IPS-11a (cell line): ENCODE data around the gene ADD2.
"Not testable (repeated sequence)": the region's sequence is repeated elsewhere in the genome, so short reads cannot be mapped to it uniquely, and the experiment has no call there.

Source experiments
- H3K4me3 ChIP-seq: one replicate; pipeline ENCODE4 v1.5.1; 2013; ENCODE audit warnings: low read depth, low read length, control low read depth

Gene ADD2

GRCh38 chr2:70678576-70679143, 89.3 kb downstream of the ADD2 start:
- H3K4me3 ChIP-seq: no peak overlapping the region

DNA sequence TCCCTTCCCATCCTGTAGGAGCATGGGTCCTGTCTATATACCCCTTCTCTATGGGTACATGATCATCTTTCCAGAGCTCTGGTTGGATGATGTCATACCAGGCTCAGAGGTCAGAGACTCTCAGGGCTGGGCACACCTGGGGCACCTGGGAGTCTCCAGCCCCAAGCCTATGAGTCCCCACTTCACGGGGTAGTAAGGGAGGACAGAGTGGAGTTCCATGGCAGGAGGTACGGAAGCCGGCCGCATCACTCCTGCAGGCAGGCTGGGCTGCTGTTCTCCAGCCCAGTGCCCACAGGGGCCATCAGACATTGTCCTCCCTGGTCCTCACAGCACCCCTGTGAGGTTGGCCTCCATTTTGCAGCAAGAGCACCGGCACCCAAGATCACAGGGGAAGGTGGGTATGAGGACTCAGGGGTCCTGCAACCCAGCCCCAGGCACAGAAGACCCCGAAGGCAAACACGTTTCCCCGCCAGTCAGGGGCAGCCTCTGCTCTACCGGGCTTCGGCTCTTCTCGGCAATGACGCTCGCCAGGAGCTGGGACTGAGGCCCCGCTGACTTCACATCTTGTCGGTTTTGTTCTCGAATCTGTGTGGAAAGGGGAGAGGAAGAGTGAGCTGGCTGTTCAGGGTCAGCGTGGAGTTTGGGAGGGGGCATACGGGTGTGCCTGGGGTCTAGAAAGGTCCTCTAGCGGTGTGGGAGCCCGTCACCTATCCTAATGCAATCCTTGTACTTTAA, 91.5 kb downstream of the ADD2 start:
- H3K4me3 ChIP-seq: no peak overlapping the region

DNA sequence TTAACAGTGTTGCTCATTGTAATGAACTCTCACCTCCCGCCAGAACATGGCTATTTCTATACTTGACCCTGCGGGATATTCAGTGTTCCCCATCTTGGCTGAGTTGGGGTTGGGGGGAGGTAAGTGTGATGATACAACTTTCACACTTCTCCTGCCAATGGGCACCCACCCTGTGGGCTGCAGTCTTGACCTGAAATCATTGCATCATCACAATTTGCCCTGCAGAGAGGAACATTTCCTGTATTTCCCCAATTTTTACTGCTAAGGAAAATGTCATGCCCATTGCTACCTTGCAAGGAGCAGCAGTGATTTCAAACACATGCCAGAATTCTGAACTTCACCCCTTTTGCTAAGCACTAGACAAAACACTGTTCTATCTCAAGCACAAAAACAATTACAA, 92.1 kb downstream of the ADD2 start:
- no peak overlapping the region for H3K4me3 ChIP-seq

DNA sequence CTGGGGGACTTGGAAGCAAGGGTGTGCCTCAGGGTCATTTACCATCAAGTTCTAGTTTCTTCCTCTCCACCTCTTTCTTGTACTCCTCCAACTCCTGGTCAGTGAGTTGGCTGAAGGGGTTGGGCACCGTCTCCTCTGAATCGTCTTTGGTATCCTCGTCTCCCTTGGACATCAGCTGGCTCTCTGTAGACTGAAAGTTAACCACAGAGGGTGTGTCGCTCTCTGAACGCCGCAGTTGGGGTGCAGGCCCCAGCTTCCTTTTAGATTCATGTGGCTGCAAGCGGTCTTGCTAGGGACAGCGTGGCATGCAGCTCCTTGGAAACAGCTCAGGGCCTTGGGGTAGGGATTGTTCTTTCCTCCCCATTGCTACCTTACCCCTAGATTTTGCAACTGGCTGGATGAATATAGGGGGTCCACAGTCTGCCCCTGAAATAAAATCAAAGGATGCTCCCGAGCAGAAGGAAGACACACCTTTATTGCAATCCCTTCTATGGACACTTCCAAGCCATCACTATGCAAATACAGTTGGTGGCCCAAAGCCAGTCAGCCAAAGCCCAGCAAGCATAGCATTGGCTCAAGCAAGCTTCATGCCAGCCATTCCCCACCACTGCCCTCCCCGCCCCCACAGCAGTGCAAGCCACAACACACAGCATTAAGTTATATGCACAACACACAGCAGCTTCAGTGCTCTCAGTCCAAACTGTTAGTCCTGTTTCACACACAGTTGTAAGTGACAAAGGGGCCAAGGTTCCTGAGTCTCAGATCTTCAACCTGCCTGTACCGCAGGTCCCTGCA, 93.2 kb downstream of the ADD2 start:
- H3K4me3 ChIP-seq: no peak overlapping the region

DNA sequence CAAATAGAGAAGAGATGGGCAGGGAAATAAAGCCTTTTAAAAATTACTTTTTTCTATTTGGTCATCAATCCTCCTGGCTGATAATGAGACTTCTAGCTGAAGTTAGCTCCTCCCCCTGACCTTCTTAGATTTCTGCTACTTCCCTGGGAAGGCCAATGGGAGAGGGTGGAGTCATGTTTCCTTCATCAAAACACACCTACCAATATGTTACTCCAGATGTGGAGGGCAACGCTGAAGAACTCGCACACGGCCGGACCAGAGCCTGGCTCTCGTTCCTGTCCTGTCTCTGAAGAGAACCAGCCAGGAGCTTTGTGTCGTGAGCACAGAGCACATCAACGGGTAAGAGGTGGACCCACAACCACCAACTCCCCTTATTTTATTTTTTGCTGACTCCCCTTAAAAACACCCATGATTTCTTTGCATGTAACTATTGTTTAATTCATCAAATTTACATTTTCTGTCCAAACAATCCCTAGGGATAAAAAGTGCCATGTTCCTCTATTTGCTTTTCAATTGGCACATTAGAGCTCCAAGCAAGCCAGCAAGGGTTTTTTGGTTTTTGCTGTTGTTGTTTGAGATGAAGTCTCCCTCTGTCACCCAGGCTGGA, 94.9 kb downstream of the ADD2 start:
- H3K4me3 ChIP-seq: no peak overlapping the region

GRCh38 chr2:70671092-70671675, 96.8 kb downstream of the ADD2 start:
- H3K4me3 ChIP-seq: no peak overlapping the region

- no peak overlapping the region for H3K4me3 ChIP-seq
Observed at GRCh38 chr2:70670626-70671025, 97.4 kb downstream of the ADD2 start.

GRCh38 chr2:70670202-70670601, 97.8 kb downstream of the ADD2 start:
- H3K4me3 ChIP-seq: no peak overlapping the region

DNA sequence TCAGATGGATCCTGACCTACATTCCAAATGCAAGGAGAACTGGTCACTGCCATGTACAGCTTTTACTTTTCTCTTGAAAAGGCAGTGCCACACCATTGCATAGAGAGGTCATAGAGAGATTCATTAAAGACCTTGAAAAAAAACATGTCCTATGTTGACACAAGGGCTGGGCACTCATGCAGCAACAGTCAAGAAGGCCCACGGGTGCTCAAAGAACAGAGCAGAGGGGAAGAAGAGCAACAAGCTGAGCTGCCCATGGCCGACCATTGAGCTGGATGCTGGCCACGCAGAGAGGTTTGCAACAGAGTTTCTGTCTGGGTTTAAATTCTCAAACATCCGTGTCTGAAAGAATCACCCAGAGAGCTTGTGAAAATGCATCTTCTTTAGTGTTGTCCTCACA, 99.1 kb downstream of the ADD2 start:
- H3K4me3 ChIP-seq: no peak overlapping the region

DNA sequence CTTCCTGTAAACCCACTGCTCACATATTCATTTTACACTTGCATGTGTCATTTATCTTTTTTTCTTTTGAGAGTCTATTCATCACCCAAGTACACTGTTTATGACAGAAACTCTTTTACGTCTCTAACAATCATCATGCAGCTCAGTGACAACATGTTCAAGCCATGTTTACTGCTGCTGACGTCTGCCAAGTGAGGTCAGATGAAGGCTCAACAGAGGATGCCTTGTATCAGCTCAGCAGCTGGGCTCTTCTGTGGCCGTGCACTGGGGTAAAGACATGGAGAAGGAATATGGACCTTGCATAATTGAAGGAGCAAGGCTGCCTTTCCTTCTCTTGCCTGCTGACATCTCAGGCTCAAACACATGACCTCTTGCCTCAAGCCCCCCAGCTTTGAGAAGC, 99.6 kb downstream of the ADD2 start:
- H3K4me3 ChIP-seq: no peak overlapping the region

DNA sequence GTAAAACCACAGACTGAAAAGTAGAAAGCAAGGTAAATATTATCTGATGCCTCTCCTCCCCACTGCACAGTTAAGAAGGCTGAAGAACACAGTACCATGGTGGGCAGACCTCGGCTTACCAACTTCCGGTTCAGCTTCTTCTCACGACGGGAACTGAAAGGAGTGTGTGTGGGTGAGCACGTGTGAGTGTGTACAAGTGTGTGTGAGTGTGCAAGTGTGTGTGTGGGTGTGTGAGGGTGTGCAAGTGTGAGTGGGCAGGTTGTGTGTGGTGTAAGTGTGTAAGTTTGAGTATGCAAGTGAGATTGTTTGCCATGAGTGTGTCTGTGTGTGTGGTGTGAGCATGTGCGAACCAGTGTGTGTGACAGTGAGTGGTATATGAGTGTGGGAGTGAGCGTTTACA, 103.5 kb downstream of the ADD2 start:
- no peak overlapping the region for H3K4me3 ChIP-seq

GRCh38 chr2:70663411-70663810, 104.6 kb downstream of the ADD2 start:
- no peak overlapping the region for H3K4me3 ChIP-seq

GRCh38 chr2:70659551-70659950, 108.4 kb downstream of the ADD2 start:
- H3K4me3 ChIP-seq: no peak overlapping the region

DNA sequence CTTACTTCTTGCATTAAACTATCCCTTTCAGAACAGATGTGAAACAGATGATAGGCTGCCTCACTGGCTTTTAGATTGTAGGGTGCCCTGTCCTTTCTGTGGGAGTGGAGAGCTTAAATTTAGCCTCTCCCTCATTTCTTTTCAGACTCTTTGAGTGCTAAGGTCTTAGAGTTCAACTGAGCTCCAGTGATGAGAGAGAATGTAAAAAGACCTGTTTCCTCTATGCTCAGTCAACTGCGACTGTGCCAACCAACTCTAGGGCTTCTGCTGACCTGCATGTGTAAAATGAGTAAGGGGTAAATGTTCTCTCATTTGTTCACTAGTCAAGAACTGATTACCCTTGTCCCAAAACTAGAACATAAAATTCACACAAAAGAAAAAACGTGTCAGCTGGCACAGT, 109.5 kb downstream of the ADD2 start:
- H3K4me3 ChIP-seq: no peak overlapping the region

GRCh38 chr2:70657246-70657645, 110.8 kb downstream of the ADD2 start:
- no peak overlapping the region for H3K4me3 ChIP-seq

DNA sequence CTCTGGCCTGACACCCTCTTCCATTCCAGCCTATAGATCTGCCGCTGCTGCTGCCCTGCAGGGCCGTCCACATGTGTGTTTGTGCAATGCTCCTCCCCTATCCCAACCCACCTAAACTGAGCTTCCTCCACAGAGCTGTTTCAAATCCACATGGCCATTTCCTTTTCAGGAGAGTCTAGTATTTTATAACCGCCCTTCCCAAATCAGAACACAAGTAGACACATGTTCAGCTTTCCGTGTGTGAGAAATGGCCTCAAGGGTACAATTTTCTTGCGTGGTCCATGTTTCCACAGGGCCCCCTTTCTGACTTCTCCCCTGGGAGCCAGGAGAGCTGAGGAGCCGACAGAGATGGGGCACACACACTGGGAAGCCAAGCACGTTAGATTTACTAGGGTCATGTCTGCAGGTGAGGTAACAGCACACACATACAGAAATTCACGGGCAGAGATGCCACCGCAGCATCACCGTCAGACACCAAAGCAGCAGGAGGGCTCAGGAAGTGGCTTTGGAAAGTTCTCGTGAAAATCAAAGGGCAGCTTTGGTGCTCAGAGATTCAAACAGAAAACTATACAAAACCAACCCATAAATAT, 111.5 kb downstream of the ADD2 start:
- no peak overlapping the region for H3K4me3 ChIP-seq

DNA sequence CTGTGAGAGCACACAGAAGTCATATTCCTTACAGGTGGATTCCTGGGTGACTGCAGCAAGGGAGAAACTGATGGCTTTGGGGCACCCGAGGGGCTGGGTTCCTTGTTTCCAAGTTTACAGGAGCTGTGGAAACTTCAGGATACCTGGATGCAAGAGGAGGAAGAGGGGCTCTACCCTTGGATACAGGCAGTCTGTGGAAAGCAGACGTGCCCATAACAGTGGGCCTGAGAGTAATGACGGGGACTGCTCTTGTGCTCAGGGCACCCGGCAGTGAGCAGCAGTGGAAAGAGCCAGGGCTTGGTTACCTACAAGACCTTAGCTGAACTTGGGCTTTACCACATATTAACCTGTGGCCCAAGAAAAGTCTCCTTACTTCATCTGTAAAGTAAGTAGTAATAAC, 112.2 kb downstream of the ADD2 start:
- H3K4me3 ChIP-seq: no peak overlapping the region

DNA sequence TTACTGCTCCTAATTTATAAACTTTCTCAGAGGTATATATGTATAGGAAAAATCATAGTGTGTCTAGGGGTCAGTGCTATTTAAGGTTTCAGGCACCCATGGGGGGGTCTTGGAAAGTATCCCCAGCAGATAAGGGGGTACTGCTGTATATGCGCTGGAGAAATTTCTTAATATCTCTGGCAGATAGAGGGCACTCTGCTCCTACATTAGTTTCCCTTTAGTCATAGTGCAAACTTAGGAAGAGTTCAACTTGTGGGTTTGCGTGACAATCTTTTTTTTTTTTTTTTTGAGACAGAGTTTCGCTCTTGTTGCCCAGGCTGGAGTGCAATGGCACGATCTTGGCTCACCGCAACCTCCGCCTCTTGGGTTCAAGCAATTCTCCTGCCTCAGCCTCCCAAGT, 112.8 kb downstream of the ADD2 start:
- not testable (repeated sequence) for H3K4me3 ChIP-seq

DNA sequence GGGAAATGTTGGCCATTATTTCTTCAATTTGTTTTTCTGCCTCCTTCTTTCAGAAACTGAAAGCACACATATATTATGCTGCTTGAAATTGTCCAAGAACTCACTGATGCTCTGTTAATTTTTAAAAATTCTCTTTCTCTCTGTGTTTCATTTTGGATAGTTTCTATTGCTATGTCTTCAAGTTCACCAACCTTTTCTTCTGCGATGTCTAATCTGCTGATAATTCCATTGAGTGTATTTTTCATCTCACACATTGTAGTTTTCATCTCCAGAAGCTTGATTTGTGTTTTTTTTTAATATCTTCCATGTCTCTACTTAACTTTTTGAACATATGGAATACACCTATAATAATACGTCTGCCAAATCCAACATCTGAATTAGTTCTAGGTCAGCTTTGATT, 116.3 kb downstream of the ADD2 start:
- no peak overlapping the region for H3K4me3 ChIP-seq

GRCh38 chr2:70651014-70651413, 117.0 kb downstream of the ADD2 start:
- no peak overlapping the region for H3K4me3 ChIP-seq

GRCh38 chr2:70648961-70649360, 119.0 kb downstream of the ADD2 start:
- no peak overlapping the region for H3K4me3 ChIP-seq
